SK-N-SH (cell line): ENCODE data around the gene COL5A1. TPM values are rescaled to one million over a fixed set of nuclear protein-coding genes. Genes with fewer than 3 reads are reported as not detected.

Experiments used
- CTCF ChIA-PET: fragments of 300-600, 350-600 bp; formaldehyde crosslinking; extraction: SDS; loops from one replicate; lab custom pipeline; 2021; lab: Yijun Ruan, JAX
- POLR2A ChIA-PET: fragments of 350-600 bp; sonication (Branson Sonifier 250); formaldehyde crosslinking; extraction: SDS; loops from one replicate; lab custom pipeline; 2020; ENCODE audit warnings: antibody characterized with exemption, inconsistent platforms; lab: Yijun Ruan, JAX
- DNase-seq: peaks from one replicate; pipeline ENCODE4 v3.0.0; 2012
- H2AFZ ChIP-seq: fragments of 200-600 bp; sonication (generic); 2 replicates; pipeline ENCODE4 v1.8.1; 2016; ENCODE audit warnings: antibody characterized with exemption, mild to moderate bottlenecking, low read depth
- H3F3A ChIP-seq: fragments of 200-600 bp; sonication (generic); replicated peaks from 2 replicates; pipeline ENCODE3; 2016; ENCODE audit warnings: antibody characterized with exemption, mild to moderate bottlenecking; ENCODE audit not compliant: insufficient read depth
- H3K27ac ChIP-seq, 2 experiments: fragments of 200-500 bp in 1 of 2; fragments of 200-600 bp in 1 of 2; sonication (Bioruptor generic) in 1 of 2; sonication (generic), shearing (Covaris generic) in 1 of 2; 2 replicates each; pipeline versions ENCODE4 v1.5.1 to v1.6.1; 2014 to 2016; ENCODE audit warnings: low read depth in 2 of 2, inconsistent platforms in 1 of 2, low read length in 1 of 2, mild to moderate bottlenecking in 1 of 2, mixed read lengths in 1 of 2
- H3K27me3 ChIP-seq: fragments of 200-600 bp; sonication (generic), shearing (Covaris generic); 2 replicates; pipeline ENCODE4 v1.6.1; 2016; ENCODE audit warnings: mixed run types; ENCODE audit not compliant: insufficient read depth
- H3K36me3 ChIP-seq, 2 experiments: fragments of 200-500 bp in 1 of 2; fragments of 200-600 bp in 1 of 2; sonication (Bioruptor generic) in 1 of 2; sonication (generic) in 1 of 2; replicated peaks in 1 of 2; 2 replicates each; pipeline versions ENCODE3 to v1.5.1; 2014 to 2016; ENCODE audit warnings: low read length in 1 of 2, mild to moderate bottlenecking in 1 of 2; ENCODE audit not compliant: insufficient read depth in 2 of 2, control insufficient read depth in 1 of 2
- H3K4me1 ChIP-seq, 2 experiments: fragments of 200-500 bp in 1 of 2; fragments of 200-600 bp in 1 of 2; sonication (Bioruptor generic) in 1 of 2; sonication (generic), shearing (Covaris generic) in 1 of 2; 2 replicates each; pipeline versions ENCODE4 v1.5.1 to v1.6.1; 2014 to 2016; ENCODE audit warnings: low read depth in 1 of 2, low read length in 1 of 2, mixed run types in 1 of 2; ENCODE audit not compliant: insufficient read depth in 2 of 2, control insufficient read depth in 1 of 2
- H3K4me2 ChIP-seq: fragments of 200-600 bp; sonication (generic), shearing (Covaris generic); 2 replicates; pipeline ENCODE4 v1.6.1; 2017; ENCODE audit warnings: mixed run types
- H3K4me3 ChIP-seq, 2 experiments: fragments of 200-500 bp in 1 of 2; fragments of 200-600 bp in 1 of 2; sonication (Bioruptor generic) in 1 of 2; sonication (generic), shearing (Covaris generic) in 1 of 2; 2 replicates each; pipeline versions ENCODE4 v1.5.1 to v1.8.1; 2014 to 2016; ENCODE audit warnings: low read depth in 2 of 2, inconsistent platforms in 1 of 2, low read length in 1 of 2, mild to moderate bottlenecking in 1 of 2, mixed read lengths in 1 of 2, moderate library complexity in 1 of 2
- H3K79me2 ChIP-seq: fragments of 200-600 bp; sonication (generic); 2 replicates; pipeline ENCODE4 v1.8.1; 2017; ENCODE audit warnings: mild to moderate bottlenecking; ENCODE audit not compliant: insufficient read depth
- H3K9ac ChIP-seq: fragments of 200-600 bp; sonication (generic); 2 replicates; pipeline ENCODE4 v1.6.1; 2017; ENCODE audit warnings: mixed run types
- H3K9me2 ChIP-seq: fragments of 200-600 bp; sonication (generic); 2 replicates; pipeline ENCODE4 v1.6.1; 2017; ENCODE audit warnings: mixed run types
- H3K9me3 ChIP-seq: fragments of 200-600 bp; sonication (generic); 2 replicates; pipeline ENCODE4 v1.6.1; 2017; ENCODE audit warnings: mixed run types, mild to moderate bottlenecking, moderate library complexity
- H4K20me1 ChIP-seq: fragments of 200-600 bp; sonication (generic); 2 replicates; pipeline ENCODE4 v1.6.1; 2017; ENCODE audit warnings: mild to moderate bottlenecking, mixed run types; ENCODE audit not compliant: insufficient read depth
- CHD2 ChIP-seq: fragments of 150-350 bp; IDR thresholded peaks from 2 replicates; pipeline ENCODE4 v1.6.1; 2018; ENCODE audit warnings: low read length; ENCODE audit not compliant: partially characterized antibody
- ELF1 ChIP-seq: IDR thresholded peaks from 2 replicates; pipeline ENCODE4 v1.4.0; 2012
- FOXJ3 ChIP-seq: sonication (generic); formaldehyde crosslinking; IDR thresholded peaks from 2 replicates; pipeline ENCODE4 v1.5.1; 2020; ENCODE audit warnings: mild to moderate bottlenecking, missing genetic modification reagents
- JUND ChIP-seq: IDR thresholded peaks from 2 replicates; pipeline ENCODE4 v1.4.0; 2012
- MEF2A ChIP-seq: IDR thresholded peaks from 2 replicates; pipeline ENCODE4 v1.4.0; 2012; ENCODE audit warnings: low read depth, borderline replicate concordance
- MXI1 ChIP-seq: IDR thresholded peaks from 2 replicates; pipeline ENCODE4 v1.6.1; 2012; ENCODE audit warnings: mild to moderate bottlenecking, low read depth, low read length, improper control_type of control experiment
- NFIC ChIP-seq: IDR thresholded peaks from 2 replicates; pipeline ENCODE4 v1.4.0; 2012; ENCODE audit warnings: borderline replicate concordance
- RCOR1 ChIP-seq: fragments of 150-350 bp; IDR thresholded peaks from 2 replicates; pipeline ENCODE4 v1.6.1; 2017; ENCODE audit warnings: antibody characterized with exemption, low read length
- RFX5 ChIP-seq: IDR thresholded peaks from 2 replicates; pipeline ENCODE4 v1.6.1; 2012; ENCODE audit warnings: mild to moderate bottlenecking, improper control_type of control experiment, low read length
- RXRA ChIP-seq: IDR thresholded peaks from 2 replicates; pipeline ENCODE4 v1.4.0; 2012; ENCODE audit warnings: low read depth, mild to moderate bottlenecking, borderline replicate concordance
- TAF1 ChIP-seq: IDR thresholded peaks from 2 replicates; pipeline ENCODE4 v1.6.1; 2012; ENCODE audit warnings: low read depth, mild to moderate bottlenecking, low read length, moderate library complexity, borderline replicate concordance
- TCF12 ChIP-seq: IDR thresholded peaks from 2 replicates; pipeline ENCODE4 v1.4.0; 2012
- TEAD4 ChIP-seq: IDR thresholded peaks from 2 replicates; pipeline ENCODE4 v1.4.0; 2012; ENCODE audit warnings: mild to moderate bottlenecking, borderline replicate concordance; ENCODE audit not compliant: insufficient read depth
- WGBS: methylation state at CpG from one replicate; pipeline ENCODE4 v1.1.6; 2017; ENCODE audit warnings: low lambda C conversion rate; 5-methylcytosine and 5-hydroxymethylcytosine counted together
- polyA plus RNA-seq, 3 experiments: library from polyadenylated mRNA; depleted of rRNA; stranded (reverse); fragments of >200 nt; gene quantifications; 2 replicates each; pipeline ENCODE4 v1.2.3, GENCODE V29; 2012
- TF ChIP-seq, protein P1 (sequence below): fragments of 150-350 bp; IDR thresholded peaks from 2 replicates; pipeline ENCODE4 v1.6.1; 2016; ENCODE audit warnings: mild to moderate bottlenecking, low read depth, low read length
- TF ChIP-seq, protein P2 (sequence below): IDR thresholded peaks from 2 replicates; pipeline ENCODE4; 2012
- TF ChIP-seq, protein P3 (sequence below): IDR thresholded peaks from 2 replicates; pipeline ENCODE4 v1.6.1; 2012; ENCODE audit warnings: mild to moderate bottlenecking, low read depth, low read length, moderate library complexity

COL5A1 gene
- polyA plus RNA-seq, 1 of the 3 experiments (the other 2 are of a cell fraction) = 73.8 TPM

DNA sequence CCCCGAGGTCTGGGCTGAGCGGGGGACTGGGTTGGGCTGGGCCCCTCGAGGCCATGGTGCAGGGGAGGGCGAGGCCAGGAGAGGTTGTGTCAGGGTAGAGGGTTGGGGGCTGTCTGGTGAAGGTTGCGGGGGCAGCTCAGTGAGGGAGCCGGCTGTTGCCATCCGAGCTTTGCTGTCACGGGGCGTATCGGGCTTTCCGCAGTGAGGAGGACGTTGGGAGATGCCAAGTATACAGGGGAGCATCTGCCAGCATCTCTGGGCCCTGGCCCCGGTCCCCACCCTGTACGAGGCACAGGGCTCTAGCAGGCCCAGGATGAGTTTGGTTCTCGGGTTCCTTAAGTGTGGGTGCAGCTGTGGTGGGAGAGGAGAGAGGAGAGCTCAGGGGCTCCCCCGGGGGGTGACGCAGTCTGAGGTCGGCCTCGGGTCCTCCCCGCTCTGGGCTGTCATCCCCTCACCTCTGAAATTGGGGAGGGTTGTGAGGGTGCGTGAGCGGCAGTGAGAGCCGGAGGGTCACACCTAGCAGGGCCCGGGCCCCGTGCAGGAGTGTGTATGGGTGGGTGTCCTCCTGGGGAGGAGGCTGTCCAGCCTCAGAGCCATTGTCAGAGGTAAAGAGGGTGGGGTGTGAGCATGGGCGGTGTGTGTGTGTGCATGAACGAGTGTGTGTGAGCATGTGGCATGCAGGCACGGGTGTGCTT, 87.3 kb downstream of the COL5A1 start (continued):
- TF ChIP-seq, protein P1, sequence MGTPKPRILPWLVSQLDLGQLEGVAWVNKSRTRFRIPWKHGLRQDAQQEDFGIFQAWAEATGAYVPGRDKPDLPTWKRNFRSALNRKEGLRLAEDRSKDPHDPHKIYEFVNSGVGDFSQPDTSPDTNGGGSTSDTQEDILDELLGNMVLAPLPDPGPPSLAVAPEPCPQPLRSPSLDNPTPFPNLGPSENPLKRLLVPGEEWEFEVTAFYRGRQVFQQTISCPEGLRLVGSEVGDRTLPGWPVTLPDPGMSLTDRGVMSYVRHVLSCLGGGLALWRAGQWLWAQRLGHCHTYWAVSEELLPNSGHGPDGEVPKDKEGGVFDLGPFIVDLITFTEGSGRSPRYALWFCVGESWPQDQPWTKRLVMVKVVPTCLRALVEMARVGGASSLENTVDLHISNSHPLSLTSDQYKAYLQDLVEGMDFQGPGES = no peak

DNA sequence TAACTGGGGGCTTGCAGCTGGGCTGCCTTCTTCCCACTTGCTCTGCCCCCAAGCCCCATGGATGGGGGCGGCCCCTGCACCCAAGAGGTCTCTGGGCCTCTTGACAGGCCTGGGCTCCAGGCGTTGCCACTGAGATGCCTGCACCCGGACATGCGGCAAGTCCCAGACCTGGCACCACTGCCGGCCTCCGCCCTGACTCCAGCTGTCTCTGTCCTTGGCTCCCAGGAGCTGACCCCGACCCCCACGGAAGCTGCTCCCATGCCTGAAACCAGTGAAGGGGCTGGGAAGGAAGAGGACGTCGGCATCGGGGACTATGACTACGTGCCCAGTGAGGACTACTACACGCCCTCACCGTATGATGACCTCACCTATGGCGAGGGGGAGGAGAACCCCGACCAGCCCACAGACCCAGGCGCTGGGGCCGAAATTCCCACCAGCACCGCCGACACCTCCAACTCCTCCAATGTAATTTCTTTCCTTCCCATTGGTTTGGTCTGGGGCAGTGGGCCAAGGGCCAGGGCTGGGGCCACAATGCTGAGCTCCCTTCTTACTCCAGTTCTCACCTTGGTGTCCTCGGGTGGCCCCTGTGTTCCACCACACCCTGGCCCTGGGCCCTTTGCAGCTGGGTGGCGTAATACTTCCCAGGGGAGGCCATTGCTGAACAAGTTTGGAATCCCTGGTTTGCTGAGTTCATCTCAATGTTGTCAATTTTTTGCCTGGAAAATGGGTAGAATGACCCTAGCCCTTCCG, 88.6 kb downstream of the COL5A1 start:
- 87% methylated on average over 10 of the region's 23 CpGs for WGBS
- ChIA-PET POLR2A (no interaction called here), CTCF (interaction anchor here (0.7 to 15.1 kb wide), 4 partner anchors 9 to 287 kb away, joined by 3 to 348 read pairs (median 4); no protein-coding TSS in a partner anchor)
- Histone ChIP-seq H3K9ac (no peak overlapping the region), H3K27me3 (no peaks in the 10 kb centered on the region), H2AFZ (no peak overlapping the region), H3K79me2 (peaks cover 71% of the 10 kb centered on the region), H4K20me1 (peaks cover 97% of the 10 kb centered on the region), H3K4me3 (no peak overlapping the region), H3K4me2 (no peak overlapping the region), H3K36me3 (peaks cover 43 to 46% of the 10 kb centered on the region in 2 experiments), H3K27ac (no peak overlapping the region), H3K9me3 (no peaks in the 10 kb centered on the region), H3F3A (peaks cover 22% of the 10 kb centered on the region), H3K9me2 (no peaks in the 10 kb centered on the region), H3K4me1 (peaks cover 10 to 14% of the 10 kb centered on the region in 2 experiments; a peak in 3 of 4 replicates)
- TF ChIP-seq TEAD4 (no peak), ELF1 (no peak), RFX5 (no peak), RXRA (no peak), MXI1 (no peak), NFIC (no peak), RCOR1 (no peak), MEF2A (no peak), TAF1 (no peak), JUND (no peak), CHD2 (no peak), TCF12 (no peak), FOXJ3 (CRISPR knock-in tag) (no peak)
- TF ChIP-seq, protein P2, sequence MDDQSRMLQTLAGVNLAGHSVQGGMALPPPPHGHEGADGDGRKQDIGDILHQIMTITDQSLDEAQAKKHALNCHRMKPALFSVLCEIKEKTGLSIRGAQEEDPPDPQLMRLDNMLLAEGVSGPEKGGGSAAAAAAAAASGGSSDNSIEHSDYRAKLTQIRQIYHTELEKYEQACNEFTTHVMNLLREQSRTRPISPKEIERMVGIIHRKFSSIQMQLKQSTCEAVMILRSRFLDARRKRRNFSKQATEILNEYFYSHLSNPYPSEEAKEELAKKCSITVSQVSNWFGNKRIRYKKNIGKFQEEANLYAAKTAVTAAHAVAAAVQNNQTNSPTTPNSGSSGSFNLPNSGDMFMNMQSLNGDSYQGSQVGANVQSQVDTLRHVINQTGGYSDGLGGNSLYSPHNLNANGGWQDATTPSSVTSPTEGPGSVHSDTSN = no peak
- TF ChIP-seq, protein P3, sequence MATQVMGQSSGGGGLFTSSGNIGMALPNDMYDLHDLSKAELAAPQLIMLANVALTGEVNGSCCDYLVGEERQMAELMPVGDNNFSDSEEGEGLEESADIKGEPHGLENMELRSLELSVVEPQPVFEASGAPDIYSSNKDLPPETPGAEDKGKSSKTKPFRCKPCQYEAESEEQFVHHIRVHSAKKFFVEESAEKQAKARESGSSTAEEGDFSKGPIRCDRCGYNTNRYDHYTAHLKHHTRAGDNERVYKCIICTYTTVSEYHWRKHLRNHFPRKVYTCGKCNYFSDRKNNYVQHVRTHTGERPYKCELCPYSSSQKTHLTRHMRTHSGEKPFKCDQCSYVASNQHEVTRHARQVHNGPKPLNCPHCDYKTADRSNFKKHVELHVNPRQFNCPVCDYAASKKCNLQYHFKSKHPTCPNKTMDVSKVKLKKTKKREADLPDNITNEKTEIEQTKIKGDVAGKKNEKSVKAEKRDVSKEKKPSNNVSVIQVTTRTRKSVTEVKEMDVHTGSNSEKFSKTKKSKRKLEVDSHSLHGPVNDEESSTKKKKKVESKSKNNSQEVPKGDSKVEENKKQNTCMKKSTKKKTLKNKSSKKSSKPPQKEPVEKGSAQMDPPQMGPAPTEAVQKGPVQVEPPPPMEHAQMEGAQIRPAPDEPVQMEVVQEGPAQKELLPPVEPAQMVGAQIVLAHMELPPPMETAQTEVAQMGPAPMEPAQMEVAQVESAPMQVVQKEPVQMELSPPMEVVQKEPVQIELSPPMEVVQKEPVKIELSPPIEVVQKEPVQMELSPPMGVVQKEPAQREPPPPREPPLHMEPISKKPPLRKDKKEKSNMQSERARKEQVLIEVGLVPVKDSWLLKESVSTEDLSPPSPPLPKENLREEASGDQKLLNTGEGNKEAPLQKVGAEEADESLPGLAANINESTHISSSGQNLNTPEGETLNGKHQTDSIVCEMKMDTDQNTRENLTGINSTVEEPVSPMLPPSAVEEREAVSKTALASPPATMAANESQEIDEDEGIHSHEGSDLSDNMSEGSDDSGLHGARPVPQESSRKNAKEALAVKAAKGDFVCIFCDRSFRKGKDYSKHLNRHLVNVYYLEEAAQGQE = no peak
- no peak for DNase-seq
